ENCODE data around the gene PRDM1. TPM values are rescaled to one million over a fixed set of nuclear protein-coding genes. Genes with fewer than 3 reads are reported as not detected.

PRDM1 gene
- total RNA-seq, 6 donors from 2014 or later = 6.2 to 32.2 (median 12.9) TPM

DNA sequence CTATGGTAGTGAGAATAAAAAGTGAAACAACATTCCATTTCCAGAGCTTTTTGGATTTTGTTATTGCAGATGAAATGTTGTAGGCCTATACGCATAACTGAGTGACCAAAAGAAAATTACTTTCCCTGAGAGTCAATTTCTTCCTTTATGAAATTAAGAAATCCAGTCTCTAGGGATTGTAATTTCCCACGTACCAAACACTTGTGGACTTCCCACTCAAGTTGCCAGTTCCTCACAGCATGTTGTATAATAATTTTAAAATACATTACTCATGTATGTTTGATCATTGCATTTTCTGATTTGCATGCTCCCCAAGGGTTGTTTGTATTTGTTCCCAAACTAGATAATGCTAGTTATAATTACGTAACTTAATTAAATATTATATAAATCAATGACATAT lies 12.0 kb upstream of the PRDM1 start:
- H3K27me3 ChIP-seq = no peaks in the 10 kb centered on the region
- no peak overlapping the region for H3K27ac ChIP-seq
- DNase-seq (no peak), ATAC-seq (ENCODE audit: low FRiP score in 2 of 2) (no peak)
- no peaks in the 10 kb centered on the region for H3K9me3 ChIP-seq
- no peak overlapping the region for H3K4me3 ChIP-seq
- H3K36me3 ChIP-seq = no peaks in the 10 kb centered on the region
- WGBS, 2 donors = 85 to 95% methylated on average over 3 of the region's 3 CpGs
- TF ChIP-seq EP300 (IDR thresholded peaks at IDR 0.05) (no peak), POLR2A (IDR thresholded peaks at IDR 0.05) (no peak), POLR2AphosphoS5 (IDR thresholded peaks at IDR 0.05) (no peak), CTCF (IDR thresholded peaks at IDR 0.05) (no peak)
- peaks cover 5 to 6% (median 6%) of the 10 kb centered on the region in 4 donors for H3K4me1 ChIP-seq

DNA sequence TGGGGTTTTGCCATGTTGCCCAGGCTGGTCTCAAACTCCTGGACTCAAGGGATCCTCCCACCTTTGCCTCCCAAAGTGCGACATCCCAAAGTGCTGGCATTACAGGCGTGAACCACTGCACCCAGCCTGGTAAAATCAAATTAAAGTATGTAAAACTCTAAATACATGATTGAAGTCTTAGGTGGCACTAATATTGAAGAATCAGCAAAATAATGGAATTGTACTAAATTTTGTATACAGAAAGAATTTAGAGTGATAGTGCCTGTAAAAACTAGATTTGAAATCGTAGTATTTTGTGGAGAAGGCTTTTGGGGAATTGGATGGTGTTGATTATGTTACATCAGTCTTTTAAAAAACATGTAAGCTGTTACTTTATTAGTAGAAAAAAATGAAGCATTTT lies 10.0 kb upstream of the PRDM1 start:
- Histone ChIP-seq H3K27me3 (no peaks in the 10 kb centered on the region), H3K36me3 (no peaks in the 10 kb centered on the region), H3K9me3 (no peaks in the 10 kb centered on the region), H3K27ac (no peak overlapping the region), H3K4me3 (no peak overlapping the region), H3K4me1 (no peaks in the 10 kb centered on the region)
- no peak for ATAC-seq (ENCODE audit: low FRiP score in 2 of 2)
- 93 to 95% methylated on average over 3 of the region's 3 CpGs for WGBS, 2 donors
- no peak for DNase-seq
- TF ChIP-seq CTCF (IDR thresholded peaks at IDR 0.05) = no peak
- TF ChIP-seq EP300 (IDR thresholded peaks at IDR 0.05) = no peak
- no peak for TF ChIP-seq POLR2A (IDR thresholded peaks at IDR 0.05)
- no peak for TF ChIP-seq POLR2AphosphoS5 (IDR thresholded peaks at IDR 0.05)

DNA sequence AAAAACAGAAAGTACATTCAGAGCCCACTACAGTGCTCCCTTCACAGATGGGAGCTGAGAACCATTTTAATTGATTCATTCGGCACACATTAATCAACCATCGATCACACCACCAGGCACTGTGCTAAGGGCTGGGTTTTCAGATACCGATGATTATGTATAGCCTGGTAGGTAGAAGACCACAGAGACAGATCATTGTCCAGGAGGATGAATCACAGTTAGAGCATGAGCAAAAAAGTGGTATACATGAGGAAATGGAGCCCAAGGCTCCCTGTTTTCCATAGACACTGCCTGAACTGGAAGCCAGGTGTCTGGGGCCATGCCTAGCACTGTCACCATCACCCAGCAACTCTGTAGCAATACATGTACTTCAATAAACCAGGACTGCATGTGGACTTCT lies 9.0 kb upstream of the PRDM1 start:
- Histone ChIP-seq H3K4me1 (no peaks in the 10 kb centered on the region), H3K9me3 (no peaks in the 10 kb centered on the region), H3K4me3 (no peak overlapping the region), H3K27ac (no peak overlapping the region), H3K27me3 (no peaks in the 10 kb centered on the region), H3K36me3 (no peaks in the 10 kb centered on the region)
- no peak for DNase-seq
- ATAC-seq (ENCODE audit: low FRiP score in 2 of 2) = no peak
- WGBS, 2 donors = 91 to 95% methylated on average over 3 of the region's 3 CpGs
- no peak for TF ChIP-seq EP300 (IDR thresholded peaks at IDR 0.05)
- no peak for TF ChIP-seq CTCF (IDR thresholded peaks at IDR 0.05)

- DNase-seq (no peak), ATAC-seq (ENCODE audit: low FRiP score in 2 of 2) (no peak)
- no peaks in the 10 kb centered on the region for H3K9me3 ChIP-seq
- WGBS, 2 donors = 64 to 67% methylated on average over 5 of the region's 5 CpGs
- H3K4me3 ChIP-seq = no peak overlapping the region
- H3K27me3 ChIP-seq = no peaks in the 10 kb centered on the region
- H3K4me1 ChIP-seq = no peaks in the 10 kb centered on the region
- no peak overlapping the region for H3K27ac ChIP-seq
- no peak for TF ChIP-seq POLR2AphosphoS5 (IDR thresholded peaks at IDR 0.05)
- no peak for TF ChIP-seq EP300 (IDR thresholded peaks at IDR 0.05)
- TF ChIP-seq CTCF (IDR thresholded peaks at IDR 0.05) = no peak
- no peak for TF ChIP-seq POLR2A (IDR thresholded peaks at IDR 0.05)
- H3K36me3 ChIP-seq = no peaks in the 10 kb centered on the region
Observed at GRCh38 chr6:106077881-106078280, 8.3 kb upstream of the PRDM1 start.

DNA sequence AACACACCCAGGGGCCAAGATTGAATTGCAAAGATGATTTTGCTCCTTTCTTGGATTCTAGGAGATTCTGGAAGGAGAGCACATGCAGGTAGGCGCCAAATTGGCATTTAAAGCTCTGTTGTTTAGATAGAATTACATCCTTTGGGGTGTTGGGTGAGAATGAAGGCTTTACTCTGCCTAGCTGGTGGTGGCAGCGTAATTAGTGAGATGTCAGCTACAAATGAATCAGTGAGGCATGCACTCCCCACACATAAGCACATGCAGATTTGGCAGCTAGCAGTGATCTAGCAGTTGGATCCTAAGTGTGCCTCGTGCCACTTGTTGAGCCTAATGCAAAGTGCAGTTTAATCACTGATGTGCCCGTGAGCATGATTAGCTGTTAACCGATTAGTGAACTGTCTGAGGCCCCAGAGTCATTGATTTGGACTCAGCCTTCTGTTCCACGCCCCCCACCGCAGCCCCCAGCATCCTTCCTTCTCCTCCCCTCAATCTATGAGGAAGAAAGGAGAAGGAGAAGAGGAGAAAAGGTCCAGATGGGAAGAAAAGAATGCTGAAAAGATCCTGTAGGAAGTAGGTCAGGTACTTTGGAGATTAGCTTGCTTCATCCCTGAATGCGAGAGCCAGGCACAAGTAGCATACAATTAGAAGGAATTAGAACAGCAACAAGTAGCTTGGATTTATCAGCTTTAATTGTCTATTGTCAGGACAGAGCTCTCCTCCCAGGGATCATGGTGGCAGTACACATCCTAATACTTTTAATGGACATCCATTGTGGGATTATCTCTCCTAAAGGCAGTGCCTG lies 6.0 kb upstream of the PRDM1 start:
- no peak overlapping the region for H3K27ac ChIP-seq
- no peaks in the 10 kb centered on the region for H3K36me3 ChIP-seq
- H3K9me3 ChIP-seq = no peaks in the 10 kb centered on the region
- no peak overlapping the region for H3K4me3 ChIP-seq
- no peak for ATAC-seq (ENCODE audit: low FRiP score in 2 of 2)
- H3K27me3 ChIP-seq = no peaks in the 10 kb centered on the region
- no peak for DNase-seq
- H3K4me1 ChIP-seq = peaks cover 5 to 12% (median 9%) of the 10 kb centered on the region in 4 donors
- TF ChIP-seq POLR2A (IDR thresholded peaks at IDR 0.05) (no peak), EP300 (IDR thresholded peaks at IDR 0.05) (no peak), POLR2AphosphoS5 (IDR thresholded peaks at IDR 0.05) (no peak), CTCF (IDR thresholded peaks at IDR 0.05) (no peak)
- WGBS, 2 donors = 80 to 93% methylated on average over 8 of the region's 8 CpGs

All from upper lobe of left lung (tissue), 6 donors.